Memory B cell (primary cell): ENCODE data around the gene RPA1.
A peak's percentile ranks its signal among the peaks of the same experiment; 100 is the strongest.
"Not testable (repeated sequence)": the region's sequence is repeated elsewhere in the genome, so short reads cannot be mapped to it uniquely, and the experiment has no call there.

Source experiments
- ATAC-seq: fragments of 150-1000 bp; cut with Tn5 transposase; 2 replicates; pipeline ENCODE4 v1.10.0; 2021; ENCODE audit warnings: low read depth, mild to moderate bottlenecking, moderate library complexity
- DNase-seq, 2 donors: peaks; one replicate each; pipeline ENCODE4 v3.0.0; 2022; ENCODE audit warnings: low spot score in 2 of 2
- H3K27ac Mint-ChIP-seq: one replicate; pipeline ENCODE4 v1.8.0; 2022; ENCODE audit warnings: mild to moderate bottlenecking, moderate library complexity, mixed read lengths
- H3K27me3 Mint-ChIP-seq: one replicate; pipeline ENCODE4 v1.8.0; 2022; ENCODE audit warnings: mixed read lengths
- H3K36me3 Mint-ChIP-seq: one replicate; pipeline ENCODE4 v1.8.0; 2022; ENCODE audit warnings: mild to moderate bottlenecking, mixed read lengths
- H3K4me1 Mint-ChIP-seq: one replicate; pipeline ENCODE4 v1.8.0; 2022; ENCODE audit warnings: mixed read lengths
- H3K4me3 Mint-ChIP-seq: one replicate; pipeline ENCODE4 v1.8.0; 2022; ENCODE audit warnings: mild to moderate bottlenecking, moderate library complexity, mixed read lengths
- H3K9me3 Mint-ChIP-seq: one replicate; pipeline ENCODE4 v1.8.0; 2022; ENCODE audit warnings: mixed read lengths

Gene RPA1

GRCh38 chr17:1875597-1875996, 45.8 kb downstream of the RPA1 start:
- ATAC-seq, result no peak
- no peak for DNase-seq
- no peak overlapping the region for H3K4me3 Mint-ChIP-seq
- no peaks in the 10 kb centered on the region for H3K9me3 Mint-ChIP-seq
- no peaks in the 10 kb centered on the region for H3K27me3 Mint-ChIP-seq
- H3K4me1 Mint-ChIP-seq, result no peaks in the 10 kb centered on the region
- no peak overlapping the region for H3K27ac Mint-ChIP-seq
- peaks cover 33% of the 10 kb centered on the region for H3K36me3 Mint-ChIP-seq

GRCh38 chr17:1878419-1879121, 48.8 kb downstream of the RPA1 start:
- Mint-ChIP-seq H3K4me3 (no peak overlapping the region), H3K27ac (no peak overlapping the region), H3K27me3 (no peaks in the 10 kb centered on the region), H3K9me3 (no peaks in the 10 kb centered on the region), H3K4me1 (no peaks in the 10 kb centered on the region), H3K36me3 (peaks cover 29% of the 10 kb centered on the region)
- DNase-seq (no peak), ATAC-seq (no peak)

- Mint-ChIP-seq H3K36me3 (peaks cover 52% of the 10 kb centered on the region), H3K27ac (no peak overlapping the region)
Measured at GRCh38 chr17:1880851-1881630, 51.2 kb downstream of the RPA1 start.

GRCh38 chr17:1882836-1883235, 53.0 kb downstream of the RPA1 start:
- Mint-ChIP-seq H3K9me3 (no peaks in the 10 kb centered on the region), H3K27me3 (no peaks in the 10 kb centered on the region), H3K27ac (no peak overlapping the region), H3K4me3 (no peak overlapping the region), H3K4me1 (no peaks in the 10 kb centered on the region), H3K36me3 (peaks cover 44% of the 10 kb centered on the region)
- DNase-seq (peak; percentile 36 to 39), ATAC-seq (peak; percentile 42)

More at GRCh38 chr17:1880851-1881630, 51.2 kb downstream of the RPA1 start:
- Mint-ChIP-seq H3K27me3 (no peaks in the 10 kb centered on the region), H3K4me1 (no peaks in the 10 kb centered on the region), H3K9me3 (no peaks in the 10 kb centered on the region), H3K4me3 (no peak overlapping the region)
- DNase-seq, result no peak
- ATAC-seq, result no peak

- Mint-ChIP-seq H3K36me3 (peaks cover 46% of the 10 kb centered on the region), H3K27me3 (no peaks in the 10 kb centered on the region), H3K4me1 (no peaks in the 10 kb centered on the region), H3K4me3 (no peak overlapping the region), H3K27ac (no peak overlapping the region), H3K9me3 (no peaks in the 10 kb centered on the region)
- ATAC-seq, result no peak
- DNase-seq, result no peak
Measured at GRCh38 chr17:1883536-1883935, 53.7 kb downstream of the RPA1 start.

- Mint-ChIP-seq H3K9me3 (no peaks in the 10 kb centered on the region), H3K4me1 (no peaks in the 10 kb centered on the region), H3K27ac (no peak overlapping the region), H3K27me3 (no peaks in the 10 kb centered on the region), H3K4me3 (no peak overlapping the region), H3K36me3 (peaks cover 39% of the 10 kb centered on the region)
- ATAC-seq (no peak), DNase-seq (no peak)
Measured at GRCh38 chr17:1888741-1889140, 58.9 kb downstream of the RPA1 start.

DNA sequence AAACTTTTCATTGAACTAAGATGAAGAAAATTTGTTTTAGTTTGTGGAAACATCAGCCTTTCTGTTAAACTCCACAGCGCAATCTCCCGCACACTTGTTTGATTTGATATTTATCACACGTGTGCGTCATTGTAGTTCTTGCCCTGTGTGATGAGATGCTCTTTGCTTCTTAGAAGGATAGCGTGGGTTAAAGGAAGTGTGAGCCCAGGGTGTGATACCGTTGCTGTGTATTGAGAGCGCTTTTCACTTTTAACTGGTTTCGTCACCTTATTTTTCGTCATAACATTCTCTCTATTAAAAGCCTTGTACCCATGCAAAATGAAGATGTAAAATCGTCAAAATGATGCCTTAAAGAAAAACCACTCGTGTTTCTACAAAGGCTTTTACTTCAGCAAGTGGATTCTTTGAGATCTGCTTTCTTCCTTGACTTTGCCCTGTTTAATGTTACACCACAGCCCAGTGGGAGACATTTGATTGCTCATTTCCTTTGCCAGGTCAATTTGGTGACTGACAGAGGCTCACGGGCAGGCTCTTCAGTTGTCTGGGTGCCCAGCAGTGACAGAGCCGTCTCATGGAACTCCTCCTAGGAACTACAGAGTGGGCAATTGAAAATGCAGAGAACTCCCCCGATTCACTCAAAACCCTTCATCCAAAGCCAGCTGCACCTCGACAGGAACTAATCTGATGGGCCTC, 61.1 kb downstream of the RPA1 start:
- Mint-ChIP-seq H3K36me3 (peaks cover 27% of the 10 kb centered on the region), H3K27ac (no peak overlapping the region)
- ATAC-seq, result no peak

DNA sequence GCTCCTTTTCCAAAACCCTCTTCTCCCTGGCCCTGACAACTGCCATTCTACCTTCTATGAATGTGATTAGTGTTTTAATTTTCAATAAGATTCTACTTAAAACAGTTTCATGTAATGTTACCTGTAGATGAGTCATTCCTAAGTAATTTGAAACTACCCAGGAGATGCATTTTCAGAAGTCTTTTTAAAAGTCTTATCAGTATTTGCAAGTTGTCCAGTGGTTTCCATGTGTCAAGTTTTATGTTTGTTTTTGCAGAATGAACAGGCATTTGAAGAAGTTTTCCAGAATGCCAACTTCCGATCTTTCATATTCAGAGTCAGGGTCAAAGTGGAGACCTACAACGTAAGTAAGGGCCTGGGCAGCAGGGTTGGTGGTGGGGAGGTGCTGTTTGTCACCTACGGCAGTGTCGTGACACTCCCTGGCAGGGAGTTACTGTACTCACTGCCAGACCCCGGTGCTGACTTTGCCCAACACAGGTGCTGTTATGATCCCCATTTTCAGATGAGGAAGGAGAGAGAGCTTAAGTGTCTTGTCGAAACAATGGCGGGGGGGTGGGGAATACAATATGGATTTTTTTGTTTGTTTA, 65.0 kb downstream of the RPA1 start:
- Mint-ChIP-seq H3K9me3 (no peaks in the 10 kb centered on the region), H3K4me1 (no peaks in the 10 kb centered on the region), H3K27me3 (no peaks in the 10 kb centered on the region), H3K27ac (no peak overlapping the region), H3K36me3 (peaks cover 26% of the 10 kb centered on the region), H3K4me3 (no peak overlapping the region)
- ATAC-seq (no peak), DNase-seq (no peak)

More for the DNA sequence above, 61.1 kb downstream of the RPA1 start:
- no peaks in the 10 kb centered on the region for H3K4me1 Mint-ChIP-seq
- H3K27me3 Mint-ChIP-seq, result no peaks in the 10 kb centered on the region
- H3K9me3 Mint-ChIP-seq, result no peaks in the 10 kb centered on the region
- DNase-seq, result no peak
- no peak overlapping the region for H3K4me3 Mint-ChIP-seq

GRCh38 chr17:1895479-1895878, 65.7 kb downstream of the RPA1 start:
- not testable (repeated sequence) for H3K9me3 Mint-ChIP-seq, DNase-seq, H3K27ac Mint-ChIP-seq, ATAC-seq, H3K4me3 Mint-ChIP-seq, H3K4me1 Mint-ChIP-seq, H3K27me3 Mint-ChIP-seq
- peaks cover 26% of the 10 kb centered on the region for H3K36me3 Mint-ChIP-seq

GRCh38 chr17:1896243-1897104, 66.7 kb downstream of the RPA1 start:
- Mint-ChIP-seq H3K9me3 (no peaks in the 10 kb centered on the region), H3K27ac (no peak overlapping the region), H3K4me1 (no peaks in the 10 kb centered on the region), H3K4me3 (no peak overlapping the region), H3K36me3 (peaks cover 20% of the 10 kb centered on the region), H3K27me3 (no peaks in the 10 kb centered on the region)
- DNase-seq, result no peak
- ATAC-seq, result no peak

DNA sequence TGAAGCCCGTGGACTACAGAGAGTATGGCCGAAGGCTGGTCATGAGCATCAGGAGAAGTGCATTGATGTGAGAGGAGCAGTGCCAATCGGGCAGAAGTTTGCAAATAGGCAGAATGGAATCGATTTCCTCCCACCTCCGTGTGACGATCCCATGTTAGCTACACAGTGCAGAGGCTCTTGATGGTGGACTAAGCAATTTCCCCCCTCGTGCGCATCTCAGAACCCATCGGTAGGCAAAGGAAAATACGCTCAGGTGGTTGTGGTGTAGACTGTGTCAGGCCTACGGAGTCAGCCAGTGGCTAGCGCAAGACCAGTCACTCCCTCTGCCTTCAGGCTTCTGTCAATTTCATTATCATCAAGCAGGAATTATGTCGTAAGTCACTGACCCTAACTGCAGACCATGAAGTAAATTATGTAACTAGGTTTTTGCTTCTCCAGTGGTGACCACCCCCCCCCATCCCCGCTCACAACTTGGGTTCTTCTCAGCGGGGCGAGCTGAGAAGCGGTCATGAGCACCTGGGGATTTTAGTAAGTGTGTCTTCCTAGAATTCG, 67.4 kb downstream of the RPA1 start:
- H3K27me3 Mint-ChIP-seq, result no peaks in the 10 kb centered on the region
- ATAC-seq, result no peak
- no peaks in the 10 kb centered on the region for H3K9me3 Mint-ChIP-seq
- H3K36me3 Mint-ChIP-seq, result peaks cover 18% of the 10 kb centered on the region
- H3K27ac Mint-ChIP-seq, result no peak overlapping the region
- H3K4me3 Mint-ChIP-seq, result no peak overlapping the region
- no peak for DNase-seq
- H3K4me1 Mint-ChIP-seq, result no peaks in the 10 kb centered on the region

DNA sequence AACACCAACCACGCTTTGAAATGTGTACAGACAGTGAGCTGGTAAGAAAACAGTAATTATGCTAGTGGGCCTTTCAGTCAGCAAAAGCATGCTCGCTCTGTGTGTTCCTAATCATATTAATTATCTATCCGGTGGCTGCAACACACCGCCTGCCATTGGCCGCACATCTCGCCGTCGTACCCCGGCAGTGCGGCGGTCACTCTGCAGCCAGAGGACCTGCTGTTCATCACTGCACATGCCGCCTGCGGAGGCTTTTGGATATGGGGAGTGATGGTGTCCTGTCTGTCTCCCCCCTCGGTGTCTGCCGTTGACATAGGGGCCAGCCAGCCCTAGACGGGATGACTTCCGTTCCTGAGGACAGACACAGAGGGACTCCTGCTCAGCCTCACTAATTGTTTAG, 68.5 kb downstream of the RPA1 start:
- H3K4me1 Mint-ChIP-seq, result peaks cover under 1% of the 10 kb centered on the region
- no peak for DNase-seq
- H3K27me3 Mint-ChIP-seq, result no peaks in the 10 kb centered on the region
- H3K27ac Mint-ChIP-seq, result no peak overlapping the region
- no peak for ATAC-seq
- peaks cover 16% of the 10 kb centered on the region for H3K36me3 Mint-ChIP-seq
- H3K4me3 Mint-ChIP-seq, result no peak overlapping the region
- no peaks in the 10 kb centered on the region for H3K9me3 Mint-ChIP-seq

DNA sequence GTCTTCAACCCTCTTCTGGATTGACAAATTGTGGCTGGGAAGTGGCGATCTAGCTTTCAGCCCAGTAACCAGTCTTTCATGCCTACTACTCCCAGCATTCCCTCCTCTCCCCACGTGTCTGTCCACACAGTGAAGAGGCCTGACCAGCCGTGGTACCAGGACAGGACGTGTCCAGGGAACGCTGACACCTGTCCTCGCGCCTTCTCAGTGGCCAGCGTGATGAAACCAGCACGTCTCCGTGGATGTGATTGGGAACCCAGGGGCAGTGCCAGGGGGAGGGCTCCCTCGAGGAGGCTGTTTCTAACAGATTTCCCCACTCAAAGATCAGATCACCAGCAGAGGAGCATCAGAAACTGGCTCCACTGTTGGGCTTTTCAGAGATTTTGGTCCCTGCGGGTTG, 69.1 kb downstream of the RPA1 start:
- DNase-seq, result no peak
- H3K36me3 Mint-ChIP-seq, result peaks cover 14% of the 10 kb centered on the region
- H3K27ac Mint-ChIP-seq, result no peak overlapping the region
- H3K27me3 Mint-ChIP-seq, result no peaks in the 10 kb centered on the region
- ATAC-seq, result no peak
- H3K9me3 Mint-ChIP-seq, result no peaks in the 10 kb centered on the region
- H3K4me1 Mint-ChIP-seq, result peaks cover 2% of the 10 kb centered on the region
- H3K4me3 Mint-ChIP-seq, result no peak overlapping the region
